ENCODE results near the gene NELFCD.

NELFCD gene

GRCh38 chr20:58987790-58988564 lies 6.9 kb downstream of the NELFCD start:
- TF ChIP-seq CTCF (IDR thresholded peaks at IDR 0.05; ENCODE audit: control extremely low read depth, extremely low read depth, low read depth, missing control alignments) = no peak
- POLR2A ChIA-PET = no interaction called here
- CTCF ChIA-PET = interaction anchor here (1.2 to 1.8 kb wide), 2 partner anchors 8 to 46 kb away, joined by 3 to 6 read pairs; no protein-coding TSS in a partner anchor
- DNase-seq (ENCODE audit: extremely low spot score) = no peak

- no peak for TF ChIP-seq CTCF (IDR thresholded peaks at IDR 0.05; ENCODE audit: control extremely low read depth, extremely low read depth, low read depth, missing control alignments)
- POLR2A ChIA-PET = no interaction called here
- DNase-seq (ENCODE audit: extremely low spot score) = no peak
- CTCF ChIA-PET = no interaction called here
These were observed 7.5 kb downstream of the NELFCD start for GRCh38 chr20:58988565-58988882.

DNA sequence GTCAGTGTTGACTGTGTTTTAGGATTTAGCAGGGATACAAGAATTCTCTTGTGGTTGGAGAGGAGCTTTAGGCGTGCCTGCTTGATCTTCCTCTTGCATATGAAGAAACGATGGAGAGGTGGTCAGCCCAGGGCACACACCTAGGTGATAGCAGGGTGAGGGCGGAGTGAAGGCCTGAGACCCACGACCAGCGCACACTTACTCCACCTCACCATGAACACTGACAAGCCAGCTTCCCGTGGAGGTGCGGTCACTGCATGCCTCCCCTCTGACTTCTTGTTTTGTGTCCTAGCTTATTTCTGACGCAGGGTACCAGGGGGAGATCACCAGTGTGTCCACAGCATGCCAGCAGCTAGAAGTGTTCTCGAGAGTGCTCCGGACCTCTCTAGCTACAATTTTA lies 8.1 kb downstream of the NELFCD start:
- no peak for TF ChIP-seq CTCF (IDR thresholded peaks at IDR 0.05; ENCODE audit: control extremely low read depth, extremely low read depth, low read depth, missing control alignments)
- POLR2A ChIA-PET = no interaction called here
- CTCF ChIA-PET = no interaction called here
- no peak for DNase-seq (ENCODE audit: extremely low spot score)

- POLR2A ChIA-PET = interaction anchor here (0.6 to 1.3 kb wide), 2 partner anchors 10 to 585 kb away, joined by 4 to 5 read pairs; no protein-coding TSS in a partner anchor
- CTCF ChIA-PET = interaction anchor here (0.8 to 1.4 kb wide), 4 partner anchors 8 to 65 kb away, joined by 3 to 5 read pairs (median 4); no protein-coding TSS in a partner anchor
- no peak for DNase-seq (ENCODE audit: extremely low spot score)
- no peak for TF ChIP-seq CTCF (IDR thresholded peaks at IDR 0.05; ENCODE audit: control extremely low read depth, extremely low read depth, low read depth, missing control alignments)
These were observed 9.8 kb downstream of the NELFCD start for GRCh38 chr20:58990651-58991445.

DNA sequence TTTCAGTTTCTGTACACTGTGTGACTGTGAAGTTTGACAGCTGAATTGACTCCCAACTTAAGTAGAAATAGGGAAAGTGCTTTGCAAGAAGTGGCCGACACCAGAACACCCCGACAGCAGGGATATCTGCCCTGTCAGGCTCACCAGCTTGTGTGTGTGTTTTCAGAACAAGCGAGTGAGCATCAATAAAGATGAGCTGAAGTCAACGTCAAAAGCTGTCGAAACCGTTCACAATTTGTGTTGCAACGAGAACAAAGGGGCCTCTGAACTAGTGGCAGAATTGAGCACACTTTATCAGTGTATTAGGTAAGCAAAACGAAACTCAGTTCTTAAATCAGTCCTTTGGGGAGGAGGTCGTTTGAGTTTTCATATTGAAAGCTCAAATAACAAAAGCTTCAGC lies 10.7 kb downstream of the NELFCD start:
- ChIA-PET CTCF (interaction anchor here (1.2 kb wide), 1 partner anchor 9 kb away, joined by 5 read pairs; no protein-coding TSS in a partner anchor), POLR2A (interaction anchor here (0.6 to 1.3 kb wide), 2 partner anchors 9 to 586 kb away, joined by 4 to 5 read pairs; no protein-coding TSS in a partner anchor)
- TF ChIP-seq CTCF (IDR thresholded peaks at IDR 0.05; ENCODE audit: control extremely low read depth, extremely low read depth, low read depth, missing control alignments) = no peak
- no peak for DNase-seq (ENCODE audit: extremely low spot score)

DNA sequence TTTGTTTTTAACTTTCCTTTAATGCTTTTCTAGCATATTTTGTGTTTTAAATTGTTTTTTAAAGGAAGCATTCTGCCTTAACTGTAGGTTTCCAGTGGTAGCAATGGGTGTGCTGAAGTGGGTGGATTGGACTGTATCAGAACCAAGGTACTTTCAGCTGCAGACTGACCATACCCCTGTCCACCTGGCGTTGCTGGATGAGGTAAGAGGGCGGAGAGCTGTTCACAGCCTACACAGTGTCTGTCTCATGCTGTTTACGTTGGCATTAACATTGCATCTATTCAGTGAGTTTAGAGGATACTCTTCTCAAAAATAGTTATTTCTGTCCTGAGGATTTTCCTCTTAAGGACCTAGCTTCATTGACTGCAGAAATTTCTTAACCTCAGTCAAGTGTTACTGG lies 11.9 kb downstream of the NELFCD start:
- POLR2A ChIA-PET = interaction anchor here (0.6 to 1.1 kb wide), 5 partner anchors 11 to 103 kb away, joined by 3 to 6 read pairs (median 4); partner anchors contain the start of gene NELFCD
- no peak for TF ChIP-seq CTCF (IDR thresholded peaks at IDR 0.05; ENCODE audit: control extremely low read depth, extremely low read depth, low read depth, missing control alignments)
- CTCF ChIA-PET = interaction anchor here (0.8 to 1.6 kb wide), 3 partner anchors 11 to 123 kb away, joined by 3 to 8 read pairs (median 3); partner anchors contain the start of gene NELFCD

More for the DNA sequence above, 11.9 kb downstream of the NELFCD start:
- no peak for DNase-seq (ENCODE audit: extremely low spot score)

Measured in GM10248 (cell line).